Bone marrow (tissue), 2 donors: ENCODE data around the gene MTA1.

Experiments used
- DNase-seq, 2 donors: peaks; one replicate each; lab custom pipeline; 2025; lab: John Stamatoyannopoulos, UW

Gene MTA1

GRCh38 chr14:105386581-105387529 lies 32.8 kb upstream of the MTA1 start:
- DNase-seq: no peak

DNA sequence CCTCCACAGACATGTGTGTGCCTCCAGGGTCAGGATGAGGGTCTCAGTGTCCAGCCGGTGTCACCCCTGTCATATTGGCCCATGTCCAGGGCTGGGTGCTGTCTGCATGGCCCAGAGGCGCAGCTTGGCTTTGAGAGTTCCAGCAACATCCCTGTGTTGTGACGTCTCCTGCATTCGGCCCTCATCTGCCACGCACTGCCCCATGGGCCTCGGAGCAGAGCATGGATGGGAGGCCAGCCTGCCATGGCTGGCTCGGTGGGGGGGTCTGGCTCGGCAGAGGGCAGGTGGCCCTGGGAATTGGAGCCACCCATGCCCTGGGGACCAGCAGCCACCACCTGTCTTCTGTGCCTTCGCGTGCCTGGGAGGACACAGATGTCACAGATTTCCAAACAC lies 32.1 kb upstream of the MTA1 start:
- no peak for DNase-seq

- DNase-seq: no peak
Observed at GRCh38 chr14:105388110-105388951, 31.3 kb upstream of the MTA1 start.

DNA sequence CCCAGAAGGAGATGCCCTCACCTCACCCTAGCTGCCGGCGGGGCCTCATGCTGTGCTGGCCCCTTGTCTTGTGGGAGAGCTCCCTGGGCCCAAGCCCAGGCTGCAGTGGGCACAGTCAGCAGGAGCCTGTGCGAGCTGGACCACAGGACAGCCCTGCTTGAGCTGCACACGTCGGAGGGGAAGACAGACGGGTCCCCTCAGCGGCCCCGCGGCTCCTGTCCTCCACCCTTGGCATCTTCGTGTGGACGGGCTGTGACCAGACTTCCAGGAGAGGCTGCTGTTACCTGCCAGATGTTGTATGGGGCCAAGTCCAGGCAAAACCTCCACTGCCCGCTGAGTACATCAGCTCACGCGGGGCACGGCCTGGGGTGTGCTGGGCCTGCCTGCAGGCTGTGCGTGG lies 30.7 kb upstream of the MTA1 start:
- no peak for DNase-seq

DNA sequence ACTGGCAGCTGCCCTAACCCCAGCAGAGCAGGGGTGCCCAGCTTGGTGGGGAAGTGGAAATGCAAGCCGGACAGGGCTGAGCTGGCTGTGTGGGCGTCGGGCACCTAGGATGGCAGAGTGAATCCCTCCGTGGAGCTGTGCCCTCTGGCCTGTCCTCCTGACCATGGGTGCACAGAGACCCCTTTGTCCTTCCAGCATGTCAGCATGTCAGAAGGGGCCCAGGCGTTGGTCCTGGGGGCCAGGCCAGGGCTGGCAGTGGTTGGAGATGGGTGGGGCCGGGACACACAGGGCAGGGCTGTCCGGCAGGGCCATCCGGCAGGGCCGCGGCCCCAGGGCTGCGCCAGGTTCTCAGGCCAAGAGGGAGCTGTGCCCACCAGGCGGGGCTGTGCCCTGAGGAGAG lies 30.1 kb upstream of the MTA1 start:
- DNase-seq: no peak

DNA sequence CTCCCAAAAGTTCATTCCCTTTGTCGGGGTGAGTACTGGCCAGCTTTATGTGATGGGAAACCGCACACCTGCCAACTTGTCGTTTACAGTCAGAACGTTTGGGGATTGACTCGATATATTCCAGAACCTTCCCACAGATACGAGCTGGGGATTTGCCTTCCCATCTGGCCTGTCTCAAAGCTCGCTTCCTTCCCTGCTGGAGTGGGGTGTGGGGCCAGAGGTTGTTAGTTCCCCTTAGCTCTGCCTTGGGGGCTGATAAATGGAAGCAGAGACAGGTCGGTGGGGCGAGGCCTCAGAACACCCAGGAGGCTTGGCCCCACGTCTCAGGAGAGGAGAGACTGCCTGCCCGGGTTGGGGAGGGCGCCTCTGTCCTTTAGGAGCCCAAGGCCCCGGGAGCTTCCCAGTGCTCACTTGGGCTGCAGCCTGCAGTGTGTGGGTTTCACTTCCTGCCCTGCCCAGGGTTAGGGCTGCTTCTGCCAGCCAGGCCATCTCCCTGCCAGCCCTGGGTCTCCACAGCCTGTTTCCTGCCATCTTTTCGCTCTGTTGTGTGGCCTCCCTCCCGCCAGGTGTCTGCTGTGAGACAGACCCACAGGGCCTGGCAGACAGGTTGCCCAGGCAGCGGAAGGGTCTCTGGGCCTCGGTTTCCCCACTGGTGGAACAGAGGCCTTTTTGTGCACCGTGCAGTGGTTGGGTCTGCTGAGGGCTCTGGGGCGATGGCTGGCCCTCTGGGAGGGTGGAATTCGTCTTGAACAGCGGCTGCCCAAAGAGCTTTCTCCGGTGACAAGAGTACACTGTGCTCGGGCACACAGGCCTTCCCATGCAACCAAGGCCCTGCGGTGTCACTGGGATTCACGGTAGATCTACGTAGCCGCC lies 29.4 kb upstream of the MTA1 start:
- DNase-seq: peak; percentile 21

GRCh38 chr14:105390849-105391500 lies 28.7 kb upstream of the MTA1 start:
- no peak for DNase-seq

- no peak for DNase-seq
Observed at GRCh38 chr14:105391541-105391940, 28.1 kb upstream of the MTA1 start.

- no peak for DNase-seq
Observed at GRCh38 chr14:105392131-105393090, 27.2 kb upstream of the MTA1 start.

DNA sequence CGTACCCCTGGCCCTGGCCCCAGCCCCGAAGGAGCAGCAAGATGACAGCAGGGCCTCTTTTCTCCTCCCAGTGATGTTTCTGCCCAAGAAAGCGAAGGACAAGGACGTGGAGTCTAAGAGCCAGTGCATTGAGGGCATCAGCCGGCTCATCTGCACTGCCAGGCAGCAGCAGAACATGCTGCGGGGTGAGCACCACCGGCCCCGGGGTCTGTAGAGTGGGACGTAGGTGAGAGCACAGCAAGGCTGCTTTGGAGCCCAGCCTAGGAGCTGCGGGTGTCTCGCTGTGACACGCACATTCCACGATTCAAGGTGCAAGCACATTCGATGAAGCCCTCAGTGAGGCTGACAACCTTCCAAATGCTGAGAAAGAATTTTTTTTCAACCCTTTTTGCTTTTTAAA lies 26.5 kb upstream of the MTA1 start:
- DNase-seq: no peak

DNA sequence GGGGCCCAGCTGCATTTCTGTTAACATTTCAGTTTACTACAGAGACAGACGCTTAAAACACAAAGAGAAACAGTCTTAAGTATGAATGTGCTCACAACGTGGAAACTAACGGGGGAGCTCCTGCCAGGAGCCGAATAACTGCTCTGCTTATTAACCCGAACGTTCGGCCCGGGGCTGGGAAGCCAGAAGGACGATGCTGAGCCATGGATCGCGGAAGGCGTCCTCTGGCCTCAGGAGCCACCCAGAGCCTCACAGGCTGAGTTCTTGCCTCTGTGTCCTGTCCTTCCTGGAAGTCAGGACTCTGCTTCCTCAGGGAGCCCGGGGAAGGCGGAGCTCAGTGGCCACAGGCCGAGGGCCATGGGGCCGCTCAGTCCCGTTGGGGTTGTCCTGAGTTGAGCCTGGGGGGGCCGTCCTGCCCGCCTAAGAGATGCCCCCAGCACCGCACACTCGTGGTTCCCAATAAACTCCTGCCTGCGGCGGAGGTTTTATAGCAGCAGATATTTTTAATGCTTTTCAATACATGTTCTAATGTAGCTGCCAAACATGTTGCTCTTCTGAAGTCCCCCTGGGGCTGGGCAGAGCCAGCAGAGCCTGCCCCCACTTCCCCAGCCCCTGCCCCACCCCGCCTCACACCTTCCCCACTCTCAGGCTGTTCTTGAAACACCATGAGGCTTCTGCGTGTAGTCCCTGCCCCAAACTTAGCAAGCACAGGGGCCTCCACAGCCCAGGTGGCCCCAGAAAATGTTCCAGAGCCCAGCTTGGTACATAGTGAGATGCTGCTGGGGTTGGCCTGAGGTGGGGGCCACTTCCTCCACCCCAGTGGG lies 24.7 kb upstream of the MTA1 start:
- no peak for DNase-seq

- DNase-seq: no peak
Observed at GRCh38 chr14:105395538-105395854, 24.1 kb upstream of the MTA1 start.

DNA sequence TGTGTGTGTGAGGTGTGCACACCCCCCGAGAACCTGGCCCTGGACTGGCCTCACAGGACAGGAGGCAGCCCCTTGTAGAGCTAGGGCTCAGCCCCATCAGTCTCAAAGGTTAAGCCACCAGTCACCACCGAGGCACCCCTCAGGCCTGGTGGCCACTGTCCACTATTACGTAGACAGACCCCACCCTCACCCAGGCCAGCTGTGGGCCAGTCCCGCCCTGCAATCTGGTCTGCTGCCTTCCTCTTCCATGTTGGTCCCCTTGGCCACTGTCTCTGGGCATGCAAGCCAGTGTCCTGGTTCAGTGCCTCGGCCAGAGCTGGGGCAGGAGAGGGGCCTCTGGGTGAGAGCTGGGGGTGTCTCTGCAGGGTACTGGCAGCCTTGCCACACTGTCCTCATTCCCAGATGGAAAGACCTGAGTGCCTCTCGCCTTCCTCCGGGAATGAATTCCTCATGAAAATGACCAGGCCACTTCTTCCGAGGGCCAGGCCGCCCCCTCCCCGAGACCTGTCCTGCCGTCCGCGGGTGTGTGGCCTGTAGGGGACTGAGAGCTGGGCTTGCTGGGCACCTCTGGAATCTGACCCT lies 22.2 kb upstream of the MTA1 start:
- DNase-seq: no peak

DNA sequence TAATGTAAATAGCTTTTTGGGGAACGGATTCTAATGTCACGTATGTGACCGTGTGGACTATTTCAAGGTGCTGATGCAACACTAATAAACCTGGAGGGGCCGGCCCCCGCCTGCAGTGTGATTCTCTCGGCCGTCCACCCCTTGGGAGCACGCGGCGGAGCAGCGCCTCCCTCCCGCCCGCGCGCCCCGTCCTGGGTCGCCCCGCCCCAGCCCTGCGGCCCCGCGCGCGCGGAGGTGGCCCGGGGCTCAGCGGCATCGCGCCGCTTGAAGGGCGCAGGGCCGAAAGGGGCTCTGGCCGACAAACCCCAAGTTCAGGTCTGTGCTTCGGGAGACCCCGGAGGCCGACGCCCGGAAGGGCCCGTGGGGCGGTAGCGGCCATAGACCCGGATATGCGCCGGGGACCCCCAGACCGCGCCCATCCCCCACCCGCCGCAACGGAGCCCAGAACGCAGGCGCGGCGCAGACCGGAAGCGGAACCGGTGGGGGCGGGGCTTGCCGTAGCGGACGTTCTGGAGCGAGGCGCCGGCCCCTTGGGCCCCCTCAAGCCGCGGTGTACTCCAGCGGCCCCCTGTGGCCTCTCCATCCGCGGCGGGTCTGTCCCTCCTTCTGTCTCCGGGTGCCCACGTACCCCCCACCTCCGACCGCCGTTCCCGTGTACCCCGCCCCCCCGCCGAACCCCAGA lies 21.4 kb upstream of the MTA1 start, which contains the start of gene TEX22:
TSS of gene TEX22 (plus strand) at position 495 of the 682 bp plus-strand sequence. CDS start 803 bp downstream, outside the sequence.
- DNase-seq: peak; percentile 80 to 86

DNA sequence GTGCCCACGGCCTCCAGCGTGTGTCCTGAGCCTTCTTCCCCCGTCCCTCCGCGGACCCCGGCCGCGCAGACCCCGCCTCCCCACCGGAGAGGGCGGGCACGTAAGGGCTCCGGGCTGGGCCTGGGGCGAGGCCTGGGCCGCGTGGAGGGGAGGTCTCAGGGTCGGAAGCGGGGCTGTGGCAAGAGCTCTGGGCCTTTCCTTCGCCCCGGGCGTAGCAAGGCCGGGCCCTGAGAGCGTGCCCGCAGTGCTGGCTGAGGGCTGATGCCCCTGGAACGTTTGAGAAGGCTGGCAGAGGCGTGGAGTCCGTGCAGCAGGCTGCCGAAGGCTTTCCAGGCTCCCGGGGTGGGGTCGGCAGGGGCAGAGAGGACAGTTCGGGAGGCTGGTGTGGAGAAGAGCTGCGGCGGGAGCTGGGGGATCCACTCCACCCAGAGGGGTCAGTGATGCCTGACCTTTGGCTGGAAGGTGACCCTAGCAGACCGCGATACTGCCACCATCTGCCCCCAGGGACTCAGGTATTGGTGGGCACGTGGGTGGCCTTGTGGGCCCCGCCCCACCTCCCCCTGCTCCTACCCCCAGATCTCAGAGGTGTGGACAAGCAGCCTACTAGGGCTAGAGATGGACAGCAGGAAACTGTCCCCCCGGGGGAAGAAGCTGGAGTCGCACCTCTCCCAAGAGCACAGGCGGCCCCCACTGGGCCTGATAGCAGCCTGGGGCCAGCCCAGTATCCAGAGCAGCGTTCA lies 20.7 kb upstream of the MTA1 start:
- DNase-seq: no peak

DNA sequence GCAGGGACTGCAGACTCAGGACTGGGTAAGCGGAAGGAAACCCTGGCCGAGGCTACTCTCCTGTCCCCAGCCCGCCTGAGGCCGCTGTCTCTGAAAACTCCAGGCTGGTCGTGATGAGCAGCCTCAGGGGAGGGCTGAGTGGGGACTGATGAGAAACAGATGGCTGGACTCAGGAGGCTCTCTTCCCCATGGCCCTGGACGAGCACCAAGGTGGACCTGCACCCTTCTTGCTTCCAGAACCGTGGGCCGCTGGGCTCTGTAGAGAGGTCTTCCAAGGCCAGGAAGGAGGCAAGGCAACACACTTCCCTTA lies 20.2 kb upstream of the MTA1 start:
- no peak for DNase-seq

DNA sequence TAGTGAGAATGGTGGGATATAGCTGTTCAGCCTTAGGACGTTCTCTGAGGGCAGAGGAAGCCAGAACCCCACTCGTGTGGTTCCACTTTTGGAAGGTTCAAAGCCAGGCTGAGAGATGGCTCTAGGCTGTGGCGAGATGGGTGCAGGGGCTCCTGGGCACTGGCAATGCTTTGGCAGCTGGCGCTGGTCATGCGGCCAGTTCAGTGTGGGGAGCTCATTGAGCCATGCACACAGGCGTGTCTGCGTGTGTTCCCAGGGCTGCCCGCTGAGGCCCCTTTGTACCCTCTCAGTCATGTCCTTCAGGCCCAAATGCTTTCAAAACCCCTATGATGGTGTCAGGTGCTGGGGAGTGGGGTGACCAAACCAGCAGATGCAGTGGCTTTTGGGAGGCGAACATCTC lies 19.6 kb upstream of the MTA1 start:
- DNase-seq: no peak

GRCh38 chr14:105401699-105402098 lies 17.9 kb upstream of the MTA1 start:
- DNase-seq: no peak
